ENCODE results near the gene VSIG4.
"Not testable (repeated sequence)": the region's sequence is repeated elsewhere in the genome, so short reads cannot be mapped to it uniquely, and the experiment has no call there.

The VSIG4 gene

GRCh38 chrX:66007851-66008250, 32.0 kb downstream of the VSIG4 start:
- no peak for DNase-seq

- DNase-seq = no peak
Measured at GRCh38 chrX:66005830-66006449, 33.9 kb downstream of the VSIG4 start.

- no peak for DNase-seq
Measured at GRCh38 chrX:66004928-66005829, 34.7 kb downstream of the VSIG4 start.

- DNase-seq = no peak
Measured at GRCh38 chrX:66002824-66003680, 36.8 kb downstream of the VSIG4 start.

GRCh38 chrX:66001596-66001995, 38.3 kb downstream of the VSIG4 start:
- no peak for DNase-seq

GRCh38 chrX:66000628-66001272, 39.1 kb downstream of the VSIG4 start:
- no peak for DNase-seq

GRCh38 chrX:66000178-66000577, 39.7 kb downstream of the VSIG4 start:
- no peak for DNase-seq

GRCh38 chrX:65999563-66000148, 40.2 kb downstream of the VSIG4 start:
- no peak for DNase-seq

- DNase-seq = no peak
Measured at GRCh38 chrX:65999029-65999562, 40.8 kb downstream of the VSIG4 start.

GRCh38 chrX:65997978-65998717, 41.7 kb downstream of the VSIG4 start:
- DNase-seq = no peak

GRCh38 chrX:65994519-65995506, 45.1 kb downstream of the VSIG4 start:
- DNase-seq = no peak

GRCh38 chrX:65993915-65994460, 45.9 kb downstream of the VSIG4 start:
- DNase-seq = no peak

- no peak for DNase-seq
Measured at GRCh38 chrX:65993332-65993731, 46.5 kb downstream of the VSIG4 start.

- no peak for DNase-seq
Measured at GRCh38 chrX:65990702-65991101, 49.2 kb downstream of the VSIG4 start.

- DNase-seq = no peak
Measured at GRCh38 chrX:65987811-65988210, 52.1 kb downstream of the VSIG4 start.

GRCh38 chrX:65985922-65986588, 53.8 kb downstream of the VSIG4 start:
- DNase-seq = peak; percentile 1 to 47

GRCh38 chrX:65985211-65985610, 54.7 kb downstream of the VSIG4 start:
- DNase-seq = no peak

GRCh38 chrX:65977161-65977560, 62.7 kb downstream of the VSIG4 start:
- DNase-seq = not testable (repeated sequence)

- no peak for DNase-seq
Measured at GRCh38 chrX:65976161-65976560, 63.7 kb downstream of the VSIG4 start.

Measured in NCI-H526 (cell line).